Measurements from ENCODE around the gene HOMER1. TPM values are rescaled to one million over a fixed set of nuclear protein-coding genes. Genes with fewer than 3 reads are reported as not detected.

Gene HOMER1
- total RNA-seq, 6 experiments from 2014 or later, result 2.0 to 5.1 (median 2.9) TPM

DNA sequence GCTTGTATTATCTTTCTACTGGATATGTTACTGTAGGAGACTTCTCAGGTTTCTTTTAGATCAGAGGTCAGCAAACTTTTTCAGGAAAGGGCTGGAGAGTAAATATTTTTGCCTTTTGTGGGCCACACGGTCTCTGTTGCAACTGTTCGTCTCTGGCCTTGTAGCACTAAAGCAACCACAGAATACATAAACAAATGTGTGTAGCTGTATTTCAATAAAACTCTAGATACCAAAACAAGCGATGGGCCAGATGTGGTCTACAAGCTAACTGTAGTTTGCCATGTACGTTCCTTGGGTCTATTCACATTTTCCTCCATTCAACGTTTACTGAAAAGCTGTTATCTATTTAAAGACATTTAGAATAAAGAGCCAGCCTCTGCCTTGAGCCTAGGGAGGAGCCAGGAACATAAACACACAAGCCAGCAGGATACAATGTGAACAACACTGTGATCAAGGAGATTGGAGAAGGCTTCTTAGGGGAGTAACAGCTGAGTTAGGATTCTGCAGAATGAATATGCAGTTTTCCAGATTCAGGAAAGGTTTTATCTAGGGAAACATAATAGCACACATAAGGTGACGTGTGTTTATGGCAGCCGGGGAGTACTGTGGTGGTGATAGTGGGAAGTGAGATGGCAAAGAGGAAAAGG, 33.0 kb upstream of the HOMER1 start:
- H3K36me3 Mint-ChIP-seq (ENCODE audit: low read depth), result no peaks in the 10 kb centered on the region
- no peaks in the 10 kb centered on the region; the same call in 1 of the 2 replicates for H3K27me3 Mint-ChIP-seq (ENCODE audit: insufficient read depth)
- H3K27ac Mint-ChIP-seq, result no peak overlapping the region
- no peak for DNase-seq
- no peak overlapping the region for H3K4me3 Mint-ChIP-seq
- H3K4me1 Mint-ChIP-seq (ENCODE audit: low read depth), result peaks cover 12% of the 10 kb centered on the region; the same call in 1 of the 2 replicates
- H3K9me3 Mint-ChIP-seq, result no peaks in the 10 kb centered on the region
- TF ChIP-seq CTCF (IDR thresholded peaks at IDR 0.05), result no peak

DNA sequence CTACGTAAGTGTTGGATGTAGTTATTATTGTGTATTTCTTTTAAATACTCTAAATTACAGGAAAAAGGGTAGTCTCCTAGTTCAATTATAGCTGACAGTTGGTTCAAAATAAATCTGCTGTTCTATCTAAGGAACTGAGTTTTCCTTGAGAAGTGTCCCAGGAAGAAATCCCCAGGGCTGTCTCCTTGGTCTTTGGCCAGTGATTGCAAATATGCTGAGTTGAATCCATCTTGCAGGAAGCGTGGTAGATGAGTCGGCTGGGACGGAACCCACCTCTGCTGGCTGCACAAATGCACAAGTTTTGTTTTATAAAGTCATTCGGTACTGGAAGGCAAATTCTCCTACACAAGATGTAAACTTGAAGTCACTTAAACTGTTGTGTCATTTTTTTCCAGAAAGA, 30.2 kb upstream of the HOMER1 start:
- Mint-ChIP-seq H3K9me3 (no peaks in the 10 kb centered on the region), H3K27ac (no peak overlapping the region), H3K27me3 (ENCODE audit: insufficient read depth) (peaks cover 1% of the 10 kb centered on the region; the same call in 1 of the 2 replicates), H3K4me1 (ENCODE audit: low read depth) (peaks cover 12% of the 10 kb centered on the region; the same call in 1 of the 2 replicates), H3K36me3 (ENCODE audit: low read depth) (no peaks in the 10 kb centered on the region), H3K4me3 (no peak overlapping the region)
- DNase-seq, result no peak
- no peak for TF ChIP-seq CTCF (IDR thresholded peaks at IDR 0.05)

DNA sequence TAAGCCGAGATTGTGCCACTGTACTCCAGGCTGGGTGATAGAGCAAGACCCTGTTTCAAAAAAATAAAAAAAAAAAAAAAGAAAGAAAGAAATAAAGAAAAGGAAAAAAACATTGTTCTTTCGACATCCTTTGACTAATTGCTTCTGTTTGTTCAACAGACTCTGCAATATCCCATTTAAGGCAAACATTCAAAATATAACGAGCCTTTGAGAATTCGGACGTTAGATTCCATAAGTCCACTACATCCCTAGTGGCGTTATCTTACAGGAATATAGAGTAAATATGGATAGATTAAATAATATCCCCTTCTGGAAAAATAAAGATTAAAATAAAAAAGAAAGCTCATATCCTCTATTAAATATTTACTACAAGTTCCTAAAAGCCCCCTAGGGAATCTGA, 27.0 kb upstream of the HOMER1 start:
- no peaks in the 10 kb centered on the region for H3K9me3 Mint-ChIP-seq
- TF ChIP-seq CTCF (IDR thresholded peaks at IDR 0.05), result no peak
- no peaks in the 10 kb centered on the region for H3K36me3 Mint-ChIP-seq (ENCODE audit: low read depth)
- peaks cover 3% of the 10 kb centered on the region for H3K27me3 Mint-ChIP-seq (ENCODE audit: insufficient read depth)
- DNase-seq, result no peak
- H3K4me1 Mint-ChIP-seq (ENCODE audit: low read depth), result peaks cover 5% of the 10 kb centered on the region; the same call in 1 of the 2 replicates
- H3K4me3 Mint-ChIP-seq, result no peak overlapping the region
- no peak overlapping the region for H3K27ac Mint-ChIP-seq

DNA sequence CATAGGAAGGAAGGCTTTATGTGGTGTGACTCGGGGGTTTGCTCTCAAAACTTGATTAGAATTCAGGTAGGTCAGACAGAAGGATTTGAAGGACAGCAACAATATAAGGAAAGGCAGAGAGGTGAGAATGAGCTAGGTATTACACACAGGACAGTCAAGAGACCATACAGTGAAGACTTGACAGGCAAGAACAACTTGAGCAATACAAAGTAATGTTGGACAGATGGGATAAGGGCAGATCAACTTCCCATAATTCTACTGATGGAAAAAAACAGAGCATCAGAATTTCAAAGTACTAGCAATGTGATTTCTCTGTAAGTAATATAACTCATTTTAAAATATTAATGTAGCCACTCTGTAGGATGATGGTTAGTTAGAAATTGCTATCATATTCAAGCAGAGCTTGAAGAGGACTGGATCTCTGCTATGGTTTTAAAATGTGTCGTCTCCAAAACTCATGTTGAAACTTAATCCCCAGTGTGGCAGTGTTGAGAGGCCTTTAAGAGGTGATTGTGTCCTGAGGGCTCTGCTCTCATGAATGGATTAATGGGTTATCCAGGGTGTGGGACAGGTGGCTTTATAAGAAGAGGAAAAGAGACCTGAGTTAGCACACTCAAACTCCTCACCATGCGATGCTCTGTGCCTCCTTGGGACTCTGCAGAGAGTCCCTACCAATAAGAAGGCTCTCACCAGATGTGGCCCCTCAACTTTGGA, 22.4 kb upstream of the HOMER1 start:
- H3K36me3 Mint-ChIP-seq (ENCODE audit: low read depth), result no peaks in the 10 kb centered on the region
- TF ChIP-seq CTCF (IDR thresholded peaks at IDR 0.05), result no peak
- no peak overlapping the region for H3K4me3 Mint-ChIP-seq
- no peak overlapping the region for H3K27ac Mint-ChIP-seq
- H3K27me3 Mint-ChIP-seq (ENCODE audit: insufficient read depth), result peaks cover 5% of the 10 kb centered on the region
- no peak for DNase-seq
- peaks cover 7% of the 10 kb centered on the region; the same call in 1 of the 2 replicates for H3K4me1 Mint-ChIP-seq (ENCODE audit: low read depth)
- no peaks in the 10 kb centered on the region for H3K9me3 Mint-ChIP-seq

DNA sequence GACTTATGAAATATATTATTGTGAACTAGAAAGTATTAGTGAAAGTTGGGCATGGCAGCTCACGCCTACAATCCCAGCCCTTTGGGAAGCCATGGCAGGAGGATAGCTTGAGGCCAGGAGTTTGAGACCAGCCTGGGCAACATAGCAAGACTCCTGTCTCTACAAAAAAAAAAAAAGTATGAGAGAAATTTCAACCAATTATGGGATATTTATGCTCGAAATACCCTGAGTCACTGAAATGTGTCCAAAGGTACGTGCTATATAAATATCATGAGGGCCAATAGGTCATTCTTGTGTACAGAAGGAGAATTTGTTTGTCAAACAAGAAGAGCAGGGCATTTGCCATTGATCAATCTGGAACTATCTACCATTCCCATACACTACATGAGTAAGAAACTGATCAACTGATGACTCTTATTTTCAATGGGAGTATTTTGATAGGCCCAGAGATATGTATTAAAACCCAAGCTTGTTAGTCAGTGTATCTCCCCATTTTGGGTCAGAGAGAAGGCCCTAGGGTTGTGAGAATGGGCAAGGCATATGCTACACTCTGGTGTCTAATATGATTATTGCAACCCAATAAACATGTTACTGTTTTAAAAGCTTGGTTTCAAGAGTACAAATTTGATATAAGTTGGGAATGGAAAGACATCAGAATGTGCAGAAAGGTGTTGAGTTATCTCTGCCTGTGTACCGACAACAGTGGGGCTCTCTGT, 21.7 kb upstream of the HOMER1 start:
- peak; percentile 40; the same call in 1 of the 2 replicates for TF ChIP-seq CTCF (IDR thresholded peaks at IDR 0.05)
- Mint-ChIP-seq H3K36me3 (ENCODE audit: low read depth) (no peaks in the 10 kb centered on the region), H3K4me1 (ENCODE audit: low read depth) (peaks cover 7% of the 10 kb centered on the region; the same call in 1 of the 2 replicates), H3K27ac (no peak overlapping the region), H3K27me3 (ENCODE audit: insufficient read depth) (peaks cover 5% of the 10 kb centered on the region), H3K4me3 (no peak overlapping the region), H3K9me3 (no peaks in the 10 kb centered on the region)
- peak; percentile 11 for DNase-seq
